Measurements from ENCODE around the gene GALNT11.

DNA sequence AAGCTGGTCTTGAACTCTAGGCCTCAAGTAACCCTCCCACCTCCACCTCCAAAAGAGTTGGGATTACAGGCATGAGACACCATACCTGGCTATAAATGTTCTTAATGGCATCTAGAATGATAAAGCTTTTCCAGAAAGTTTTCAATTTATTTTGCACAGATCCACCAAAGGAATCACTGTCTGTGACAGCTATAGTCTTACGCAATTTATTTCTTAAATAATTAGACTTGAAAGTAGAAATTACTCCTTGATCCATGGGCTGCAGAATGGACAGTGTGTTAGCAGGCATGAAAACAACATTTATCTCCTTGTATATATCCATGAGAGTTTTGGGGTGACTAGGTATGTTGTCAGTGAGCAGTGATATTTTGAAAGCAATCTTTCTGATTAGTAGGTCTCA, 33.8 kb downstream of the GALNT11 start:
- TF ChIP-seq, protein P1, sequence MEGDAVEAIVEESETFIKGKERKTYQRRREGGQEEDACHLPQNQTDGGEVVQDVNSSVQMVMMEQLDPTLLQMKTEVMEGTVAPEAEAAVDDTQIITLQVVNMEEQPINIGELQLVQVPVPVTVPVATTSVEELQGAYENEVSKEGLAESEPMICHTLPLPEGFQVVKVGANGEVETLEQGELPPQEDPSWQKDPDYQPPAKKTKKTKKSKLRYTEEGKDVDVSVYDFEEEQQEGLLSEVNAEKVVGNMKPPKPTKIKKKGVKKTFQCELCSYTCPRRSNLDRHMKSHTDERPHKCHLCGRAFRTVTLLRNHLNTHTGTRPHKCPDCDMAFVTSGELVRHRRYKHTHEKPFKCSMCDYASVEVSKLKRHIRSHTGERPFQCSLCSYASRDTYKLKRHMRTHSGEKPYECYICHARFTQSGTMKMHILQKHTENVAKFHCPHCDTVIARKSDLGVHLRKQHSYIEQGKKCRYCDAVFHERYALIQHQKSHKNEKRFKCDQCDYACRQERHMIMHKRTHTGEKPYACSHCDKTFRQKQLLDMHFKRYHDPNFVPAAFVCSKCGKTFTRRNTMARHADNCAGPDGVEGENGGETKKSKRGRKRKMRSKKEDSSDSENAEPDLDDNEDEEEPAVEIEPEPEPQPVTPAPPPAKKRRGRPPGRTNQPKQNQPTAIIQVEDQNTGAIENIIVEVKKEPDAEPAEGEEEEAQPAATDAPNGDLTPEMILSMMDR (IDR thresholded peaks at IDR 0.05): no peak
- TF ChIP-seq EZH2 (IDR thresholded peaks at IDR 0.05): no peak
